ENCODE measurements around the gene LTBP2. TPM values are rescaled to one million over a fixed set of nuclear protein-coding genes. Genes with fewer than 3 reads are reported as not detected.

LTBP2 gene
- total RNA-seq, 1 experiment from 2014 or later: 1.5 TPM

DNA sequence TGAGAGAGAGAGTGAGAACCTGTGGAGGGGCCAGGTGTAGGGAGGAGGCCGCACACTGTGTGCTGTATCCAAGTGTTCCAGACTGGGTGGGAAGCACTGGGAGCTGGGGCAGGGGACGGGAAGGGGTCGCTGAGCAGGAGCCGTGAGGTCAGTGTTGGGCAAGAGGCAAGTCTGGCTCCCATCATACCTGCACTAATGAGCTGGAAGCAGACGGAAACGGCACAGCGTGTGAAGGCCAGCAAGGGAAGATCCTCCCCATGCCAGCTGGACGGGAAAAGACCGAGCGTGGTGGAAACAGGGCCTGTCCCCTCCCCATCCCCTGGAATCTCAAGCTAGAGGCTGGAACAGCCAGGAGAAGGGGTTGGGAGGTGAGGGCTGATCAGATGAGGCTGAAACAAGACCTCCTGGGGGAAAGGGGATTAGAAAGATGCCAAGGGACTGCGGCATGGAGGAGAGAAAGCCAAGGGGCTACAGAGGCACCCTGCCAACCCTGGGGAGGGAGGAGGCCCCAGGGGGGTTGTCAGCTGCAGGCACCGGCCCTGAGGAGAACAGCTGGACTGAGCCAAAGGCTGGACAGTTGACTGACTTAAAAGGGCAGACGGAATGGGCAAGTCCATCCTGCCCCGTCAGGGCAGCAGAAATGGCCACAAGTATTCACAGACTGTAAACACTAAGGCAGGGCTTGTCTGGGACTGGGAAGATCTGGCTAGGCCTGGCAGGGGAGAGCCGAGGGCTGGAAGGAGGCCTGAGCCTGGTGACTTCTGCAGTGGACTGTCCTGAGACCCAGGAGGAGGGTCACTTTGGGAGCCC, 19.0 kb upstream of the LTBP2 start:
- ATAC-seq (no peak), DNase-seq (ENCODE audit: low read depth, low spot score) (no peak)
- Histone ChIP-seq H3K79me2 (ENCODE audit: insufficient read depth, low read length) (no peaks in the 10 kb centered on the region), H3K4me2 (ENCODE audit: low read length) (no peak overlapping the region), H3K27me3 (ENCODE audit: insufficient read depth, low read length) (no peaks in the 10 kb centered on the region), H4K20me1 (ENCODE audit: insufficient read depth) (no peaks in the 10 kb centered on the region), H2AFZ (ENCODE audit: low read depth, low read length, poor library complexity, severe bottlenecking) (no peak overlapping the region), H3K27ac (ENCODE audit: low read depth, low read length) (no peak overlapping the region), H3K9me3 (ENCODE audit: control insufficient read depth in 1 of 2, insufficient read depth in 1 of 2, low read depth in 1 of 2, low read length in 2 of 2) (no peaks in the 10 kb centered on the region), H3K4me1 (ENCODE audit: control insufficient read depth in 1 of 2, insufficient read depth in 2 of 2, low read length in 2 of 2) (no peaks in the 10 kb centered on the region; a peak in 1 of 4 replicates), H3K36me3 (ENCODE audit: control insufficient read depth in 1 of 2, insufficient read depth in 2 of 2, low read length in 2 of 2) (no peaks in the 10 kb centered on the region), H3K9me2 (ENCODE audit: insufficient read depth) (no peaks in the 10 kb centered on the region), H3K9ac (ENCODE audit: low read length) (no peak overlapping the region), H3K4me3 (replicated peaks in 1 of 2; ENCODE audit: low read depth in 1 of 2, low read length in 2 of 2) (no peak overlapping the region)
- no TSS peak for BruUV-seq (replicated peaks)
- TF ChIP-seq, protein P1, sequence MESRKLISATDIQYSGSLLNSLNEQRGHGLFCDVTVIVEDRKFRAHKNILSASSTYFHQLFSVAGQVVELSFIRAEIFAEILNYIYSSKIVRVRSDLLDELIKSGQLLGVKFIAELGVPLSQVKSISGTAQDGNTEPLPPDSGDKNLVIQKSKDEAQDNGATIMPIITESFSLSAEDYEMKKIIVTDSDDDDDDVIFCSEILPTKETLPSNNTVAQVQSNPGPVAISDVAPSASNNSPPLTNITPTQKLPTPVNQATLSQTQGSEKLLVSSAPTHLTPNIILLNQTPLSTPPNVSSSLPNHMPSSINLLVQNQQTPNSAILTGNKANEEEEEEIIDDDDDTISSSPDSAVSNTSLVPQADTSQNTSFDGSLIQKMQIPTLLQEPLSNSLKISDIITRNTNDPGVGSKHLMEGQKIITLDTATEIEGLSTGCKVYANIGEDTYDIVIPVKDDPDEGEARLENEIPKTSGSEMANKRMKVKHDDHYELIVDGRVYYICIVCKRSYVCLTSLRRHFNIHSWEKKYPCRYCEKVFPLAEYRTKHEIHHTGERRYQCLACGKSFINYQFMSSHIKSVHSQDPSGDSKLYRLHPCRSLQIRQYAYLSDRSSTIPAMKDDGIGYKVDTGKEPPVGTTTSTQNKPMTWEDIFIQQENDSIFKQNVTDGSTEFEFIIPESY (IDR thresholded peaks at IDR 0.05; ENCODE audit: extremely low read depth, insufficient replicate concordance, low read length): no peak
- TF ChIP-seq JUND (IDR thresholded peaks at IDR 0.05) (no peak), ELF1 (IDR thresholded peaks at IDR 0.05; ENCODE audit: borderline replicate concordance, low read depth) (no peak), RAD21 (IDR thresholded peaks at IDR 0.05; ENCODE audit: low read depth) (no peak)
- TF ChIP-seq, protein P2, sequence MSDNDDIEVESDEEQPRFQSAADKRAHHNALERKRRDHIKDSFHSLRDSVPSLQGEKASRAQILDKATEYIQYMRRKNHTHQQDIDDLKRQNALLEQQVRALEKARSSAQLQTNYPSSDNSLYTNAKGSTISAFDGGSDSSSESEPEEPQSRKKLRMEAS (IDR thresholded peaks at IDR 0.05): no peak
- ChIA-PET RAD21 (ENCODE audit: low non-redundant PET in 1 of 2, low total read pairs in 2 of 2, uncharacterized antibody in 2 of 2, unreplicated experiment in 2 of 2) (no interaction called here), POLR2A (no interaction called here), CTCF (no interaction called here)
- intact Hi-C loops (cut with micrococcal nuclease): no loop called here

DNA sequence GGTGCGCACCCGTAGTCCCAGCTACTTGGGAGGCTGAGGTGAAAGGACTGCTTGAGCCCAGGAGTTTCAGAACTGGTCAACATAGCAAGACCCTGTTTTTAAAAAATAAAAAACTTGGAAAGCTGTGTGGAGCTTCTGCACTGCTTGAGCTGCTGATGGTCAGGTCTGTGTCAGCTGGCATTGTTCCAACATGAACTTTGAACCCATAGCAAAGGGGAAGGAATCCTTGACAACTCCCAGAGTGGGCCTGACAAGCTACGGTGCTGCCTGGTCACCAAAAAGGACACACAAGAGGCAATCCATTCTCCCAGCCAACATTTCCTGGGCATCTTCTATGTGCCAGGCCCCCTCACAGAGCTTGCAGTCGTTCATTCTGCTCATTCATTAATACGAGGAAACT, 16.4 kb upstream of the LTBP2 start:
- H3K4me2 ChIP-seq (ENCODE audit: low read length): no peak overlapping the region
- no peaks in the 10 kb centered on the region for H3K79me2 ChIP-seq (ENCODE audit: insufficient read depth, low read length)
- BruUV-seq (replicated peaks): no TSS peak
- DNase-seq (ENCODE audit: low read depth, low spot score) (no peak), ATAC-seq (no peak)
- ChIA-PET CTCF (no interaction called here), POLR2A (no interaction called here), RAD21 (ENCODE audit: low non-redundant PET in 1 of 2, low total read pairs in 2 of 2, uncharacterized antibody in 2 of 2, unreplicated experiment in 2 of 2) (no interaction called here)
- TF ChIP-seq EGR1 (IDR thresholded peaks at IDR 0.05; ENCODE audit: low read depth) (no peak), SIN3A (IDR thresholded peaks at IDR 0.05; ENCODE audit: low read depth) (no peak), TCF7L2 (IDR thresholded peaks at IDR 0.05; ENCODE audit: borderline replicate concordance, extremely low read depth, insufficient read depth, insufficient read length) (no peak)
- no peaks in the 10 kb centered on the region; a peak in 1 of 4 replicates for H3K4me1 ChIP-seq (ENCODE audit: control insufficient read depth in 1 of 2, insufficient read depth in 2 of 2, low read length in 2 of 2)
- no peak overlapping the region for H3K9ac ChIP-seq (ENCODE audit: low read length)
- no peaks in the 10 kb centered on the region for H3K9me3 ChIP-seq (ENCODE audit: control insufficient read depth in 1 of 2, insufficient read depth in 1 of 2, low read depth in 1 of 2, low read length in 2 of 2)
- no peak overlapping the region for H2AFZ ChIP-seq (ENCODE audit: low read depth, low read length, poor library complexity, severe bottlenecking)
- intact Hi-C loops (cut with micrococcal nuclease): no loop called here
- no peaks in the 10 kb centered on the region for H3K9me2 ChIP-seq (ENCODE audit: insufficient read depth)
- 0 out of 2 replicates have a peak, but pooled peaks cover 6% of the 10 kb centered on the region for H3K27me3 ChIP-seq (ENCODE audit: insufficient read depth, low read length)
- H4K20me1 ChIP-seq (ENCODE audit: insufficient read depth): no peaks in the 10 kb centered on the region
- no peaks in the 10 kb centered on the region for H3K36me3 ChIP-seq (ENCODE audit: control insufficient read depth in 1 of 2, insufficient read depth in 2 of 2, low read length in 2 of 2)
- H3K4me3 ChIP-seq (replicated peaks in 1 of 2; ENCODE audit: low read depth in 1 of 2, low read length in 2 of 2): no peak overlapping the region
- H3K27ac ChIP-seq (ENCODE audit: low read depth, low read length): no peak overlapping the region
